Measurements from ENCODE around the gene PABPN1. TPM values are rescaled to one million over a fixed set of nuclear protein-coding genes. Genes with fewer than 3 reads are reported as not detected.

PABPN1 gene
- polyA plus RNA-seq, 1 experiment = 119 TPM

DNA sequence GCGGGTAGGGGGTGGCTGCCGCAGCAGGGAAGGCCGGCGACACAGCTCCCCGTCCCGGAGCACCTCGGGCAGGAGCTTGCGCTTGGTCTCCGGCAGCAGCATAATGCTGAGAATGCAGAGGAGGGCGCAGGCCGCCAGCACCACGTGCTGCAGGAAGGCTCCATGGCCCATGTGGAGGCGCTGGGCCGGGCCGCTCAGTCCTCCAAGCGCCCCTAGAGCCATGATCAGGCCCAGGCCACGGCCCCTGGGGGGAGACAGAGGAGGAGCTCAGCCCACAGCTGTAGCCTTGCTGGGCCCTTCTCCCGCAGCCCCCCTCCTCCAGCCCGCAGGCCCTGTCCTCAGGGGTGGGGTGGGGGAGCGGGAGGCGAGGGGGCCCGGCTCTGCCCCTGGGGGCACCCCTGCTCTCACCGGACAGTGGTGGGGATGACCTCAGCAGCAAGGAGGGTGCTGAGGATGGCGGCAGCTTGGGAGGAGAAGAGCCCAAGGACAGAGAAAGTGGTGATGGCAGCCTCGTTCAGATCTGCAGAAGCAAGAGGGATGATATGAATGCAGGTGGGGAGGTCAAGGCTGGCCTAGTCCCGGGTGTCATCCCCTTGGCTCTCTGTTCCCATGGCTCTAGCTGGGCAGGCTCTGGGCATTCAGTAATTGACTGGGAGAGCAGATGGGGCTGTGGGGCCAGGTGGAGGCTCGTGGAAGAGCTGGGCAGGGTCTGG, 25.6 kb downstream of the PABPN1 start:
- no peak overlapping the region for H3K4me3 ChIP-seq (ENCODE audit: low read depth, low read length)
- H3K36me3 ChIP-seq (ENCODE audit: control insufficient read depth, insufficient read depth, low read length) = no peaks in the 10 kb centered on the region
- no peak for DNase-seq (ENCODE audit: low read depth)
- ChIA-PET POLR2A (no interaction called here), CTCF (interaction anchor here (0.8 to 4.2 kb wide), 5 partner anchors 18 to 33 kb away, joined by 3 to 15 read pairs (median 4); no protein-coding TSS in a partner anchor)
- H3K27me3 ChIP-seq (ENCODE audit: control insufficient read depth, insufficient read depth, low read length) = no peaks in the 10 kb centered on the region
- TF ChIP-seq, protein P1, sequence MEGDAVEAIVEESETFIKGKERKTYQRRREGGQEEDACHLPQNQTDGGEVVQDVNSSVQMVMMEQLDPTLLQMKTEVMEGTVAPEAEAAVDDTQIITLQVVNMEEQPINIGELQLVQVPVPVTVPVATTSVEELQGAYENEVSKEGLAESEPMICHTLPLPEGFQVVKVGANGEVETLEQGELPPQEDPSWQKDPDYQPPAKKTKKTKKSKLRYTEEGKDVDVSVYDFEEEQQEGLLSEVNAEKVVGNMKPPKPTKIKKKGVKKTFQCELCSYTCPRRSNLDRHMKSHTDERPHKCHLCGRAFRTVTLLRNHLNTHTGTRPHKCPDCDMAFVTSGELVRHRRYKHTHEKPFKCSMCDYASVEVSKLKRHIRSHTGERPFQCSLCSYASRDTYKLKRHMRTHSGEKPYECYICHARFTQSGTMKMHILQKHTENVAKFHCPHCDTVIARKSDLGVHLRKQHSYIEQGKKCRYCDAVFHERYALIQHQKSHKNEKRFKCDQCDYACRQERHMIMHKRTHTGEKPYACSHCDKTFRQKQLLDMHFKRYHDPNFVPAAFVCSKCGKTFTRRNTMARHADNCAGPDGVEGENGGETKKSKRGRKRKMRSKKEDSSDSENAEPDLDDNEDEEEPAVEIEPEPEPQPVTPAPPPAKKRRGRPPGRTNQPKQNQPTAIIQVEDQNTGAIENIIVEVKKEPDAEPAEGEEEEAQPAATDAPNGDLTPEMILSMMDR (IDR thresholded peaks at IDR 0.05; ENCODE audit: insufficient read depth, low read depth, low read length) = no peak

DNA sequence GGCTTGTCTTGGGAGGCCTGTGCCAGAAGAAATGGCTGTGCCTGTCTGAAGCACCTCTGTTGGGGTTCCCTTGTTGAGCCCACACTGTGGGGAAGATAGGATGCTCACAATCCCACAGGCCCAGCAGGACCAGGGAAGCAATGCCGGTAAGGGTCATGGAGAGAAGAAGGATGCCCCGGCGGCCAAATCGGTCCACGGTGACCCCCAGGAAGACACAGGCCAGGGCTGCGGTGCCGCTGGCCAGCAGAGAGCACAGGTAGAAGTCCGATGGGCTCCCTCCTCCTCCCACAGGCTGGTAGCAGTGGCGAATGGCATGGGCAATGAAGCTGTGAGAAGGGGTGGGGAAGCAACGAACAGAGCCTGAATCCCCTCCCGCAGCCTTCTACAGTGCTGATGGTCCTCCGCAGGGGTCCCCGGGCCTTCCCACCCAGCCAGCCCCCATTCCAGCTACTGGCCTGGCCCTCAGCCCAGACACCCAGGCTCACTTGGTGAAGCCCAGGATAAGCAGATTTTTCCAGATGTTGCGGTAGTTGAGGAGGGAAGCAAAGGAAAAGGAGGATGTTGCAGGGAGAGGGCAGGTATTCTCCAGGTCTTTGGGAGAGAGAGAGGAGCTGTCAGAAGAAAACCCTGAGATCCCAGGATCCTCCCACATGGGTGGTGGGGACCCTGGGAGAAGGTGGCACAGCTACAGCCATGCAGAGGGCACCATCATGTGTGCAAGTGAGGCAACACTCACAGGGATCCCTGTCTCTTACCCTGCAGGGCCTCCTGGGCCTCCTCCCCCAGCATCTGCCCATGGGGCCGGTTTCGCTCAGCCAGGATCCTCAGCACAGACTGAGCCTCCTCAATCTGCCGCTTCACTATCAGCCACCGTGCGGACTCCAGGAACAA, 26.4 kb downstream of the PABPN1 start:
- no peak for DNase-seq (ENCODE audit: low read depth)
- Histone ChIP-seq H3K4me3 (ENCODE audit: low read depth, low read length) (no peak overlapping the region), H3K36me3 (ENCODE audit: control insufficient read depth, insufficient read depth, low read length) (no peaks in the 10 kb centered on the region), H3K27me3 (ENCODE audit: control insufficient read depth, insufficient read depth, low read length) (no peaks in the 10 kb centered on the region)
- CTCF ChIA-PET = interaction anchor here (1.3 to 4.2 kb wide), 2 partner anchors 21 to 32 kb away, joined by 4 to 15 read pairs; no protein-coding TSS in a partner anchor
- TF ChIP-seq, protein P1 (IDR thresholded peaks at IDR 0.05; ENCODE audit: insufficient read depth, low read depth, low read length) = no peak
- POLR2A ChIA-PET = no interaction called here

DNA sequence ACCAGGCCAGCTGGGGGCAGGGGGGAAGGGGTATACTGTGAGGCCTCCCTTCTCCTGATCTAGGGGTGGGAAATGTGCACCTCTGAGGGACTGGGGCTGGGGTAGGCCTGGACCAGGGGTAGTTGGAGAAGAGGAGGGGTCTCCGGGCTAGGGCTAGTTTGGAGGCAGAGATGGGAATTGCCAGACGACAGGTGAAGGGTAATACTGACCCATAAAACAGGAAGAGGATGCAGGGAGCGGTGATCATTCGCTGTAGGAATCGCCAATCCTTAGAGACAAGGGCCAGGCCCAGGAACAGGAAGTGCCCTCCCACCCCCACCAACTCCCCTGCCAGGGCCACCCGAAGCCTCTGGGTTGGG, 27.0 kb downstream of the PABPN1 start:
- Histone ChIP-seq H3K36me3 (ENCODE audit: control insufficient read depth, insufficient read depth, low read length) (no peaks in the 10 kb centered on the region), H3K4me3 (ENCODE audit: low read depth, low read length) (no peak overlapping the region), H3K27me3 (ENCODE audit: control insufficient read depth, insufficient read depth, low read length) (no peaks in the 10 kb centered on the region)
- ChIA-PET POLR2A (interaction anchor here (0.6 kb wide), 1 partner anchor 199 kb away, joined by 4 read pairs; no protein-coding TSS in a partner anchor), CTCF (interaction anchor here (4.2 kb wide), 1 partner anchor 31 kb away, joined by 15 read pairs; no protein-coding TSS in a partner anchor)
- TF ChIP-seq, protein P1 (IDR thresholded peaks at IDR 0.05; ENCODE audit: insufficient read depth, low read depth, low read length) = no peak
- no peak for DNase-seq (ENCODE audit: low read depth)

DNA sequence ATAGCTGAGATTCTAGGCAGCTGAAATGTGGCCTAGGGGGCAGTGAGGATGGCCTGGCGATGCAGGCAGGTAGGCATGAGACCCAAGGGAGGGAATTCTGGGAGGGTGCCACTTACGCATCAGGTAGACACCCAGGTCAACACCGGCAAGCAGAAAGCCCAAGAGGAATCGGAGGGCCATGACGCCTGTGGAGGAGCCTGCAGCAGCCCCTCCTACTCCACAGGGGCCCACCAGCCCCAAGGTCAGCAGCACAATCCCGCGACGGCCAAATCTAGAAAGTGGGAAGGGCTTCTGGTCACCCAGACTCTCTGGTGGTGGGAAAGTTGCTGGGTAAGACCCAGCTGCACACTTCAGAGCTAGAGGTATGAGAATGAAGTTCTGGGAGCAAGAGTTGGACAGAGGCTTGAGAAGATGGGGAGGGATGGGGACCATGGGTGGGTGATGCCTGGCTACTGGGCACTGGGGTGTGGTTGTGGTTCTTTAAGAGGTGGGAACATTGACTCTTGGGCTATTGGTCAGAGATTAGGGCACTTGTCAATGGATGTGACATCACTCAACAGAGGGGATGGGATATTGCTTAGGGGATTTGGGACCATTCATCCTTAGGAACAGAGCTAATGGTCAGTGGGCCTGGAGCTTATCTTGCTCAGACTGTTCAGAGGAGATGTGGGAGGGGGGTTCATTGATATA, 28.0 kb downstream of the PABPN1 start:
- Histone ChIP-seq H3K27me3 (ENCODE audit: control insufficient read depth, insufficient read depth, low read length) (no peaks in the 10 kb centered on the region; the same call in 1 of the 2 replicates), H3K4me3 (ENCODE audit: low read depth, low read length) (no peak overlapping the region), H3K36me3 (ENCODE audit: control insufficient read depth, insufficient read depth, low read length) (no peaks in the 10 kb centered on the region)
- CTCF ChIA-PET = no interaction called here
- no peak for DNase-seq (ENCODE audit: low read depth)
- TF ChIP-seq, protein P1 (IDR thresholded peaks at IDR 0.05; ENCODE audit: insufficient read depth, low read depth, low read length) = no peak
- POLR2A ChIA-PET = interaction anchor here (0.6 kb wide), 1 partner anchor 198 kb away, joined by 4 read pairs; no protein-coding TSS in a partner anchor
